Uterine smooth muscle cell (primary cell): ENCODE data around the gene ADAMTS13. TPM values are rescaled to one million over a fixed set of nuclear protein-coding genes. Genes with fewer than 3 reads are reported as not detected.

Experiments used
- total RNA-seq: library from RNA; depleted of rRNA; stranded (reverse); fragments of >200 nt; gene quantifications from 2 replicates; pipeline ENCODE4 v1.2.3, GENCODE V29; 2014

The ADAMTS13 gene
- 0.77 and 2.7 TPM in 2 replicates for total RNA-seq

DNA sequence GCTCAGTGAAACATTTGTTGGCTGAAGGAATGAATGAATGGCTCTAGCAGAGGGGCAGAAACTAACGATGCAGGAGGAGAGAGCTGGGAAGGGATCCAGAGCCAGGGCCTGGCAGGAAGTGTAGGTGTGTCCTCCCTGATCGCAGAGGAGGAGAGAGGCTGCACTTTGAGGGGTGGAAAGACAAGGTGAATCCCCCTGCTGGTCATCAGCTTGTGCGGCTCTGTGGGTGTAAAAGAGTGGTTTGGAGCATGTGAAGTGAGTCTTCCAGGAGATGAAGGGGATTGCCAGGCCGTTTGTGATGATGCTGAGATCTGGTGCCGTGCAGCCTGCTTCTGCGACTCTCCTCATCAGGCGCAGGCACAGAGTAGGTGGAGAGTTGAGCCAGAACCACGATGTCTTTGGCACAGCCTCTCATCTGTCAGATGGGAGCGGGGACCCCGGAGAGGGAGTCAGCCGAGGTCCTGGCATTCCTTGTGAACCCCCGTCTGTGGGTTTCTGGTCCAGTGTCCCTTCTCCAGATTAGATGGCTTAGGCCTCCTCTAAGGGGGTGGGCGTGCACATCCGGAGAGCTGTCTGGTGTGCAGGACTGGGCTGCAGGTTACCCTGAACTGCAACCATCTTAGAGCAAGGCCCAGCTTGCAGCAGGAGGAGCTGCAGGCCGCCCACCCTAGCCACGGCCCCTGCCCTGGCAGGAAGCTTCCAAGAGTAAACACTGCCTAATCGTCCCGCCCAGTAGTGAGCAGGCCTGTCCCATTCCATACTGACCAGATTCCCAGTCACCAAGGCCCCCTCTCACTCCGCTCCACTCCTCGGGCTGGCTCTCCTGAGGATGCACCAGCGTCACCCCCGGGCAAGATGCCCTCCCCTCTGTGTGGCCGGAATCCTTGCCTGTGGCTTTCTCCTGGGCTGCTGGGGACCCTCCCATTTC lies at the start of gene ADAMTS13:
ADAMTS13 (plus strand) TSS at position 753 of the 928 bp plus-strand sequence; CDS start at position 830, 77 bp downstream.

DNA sequence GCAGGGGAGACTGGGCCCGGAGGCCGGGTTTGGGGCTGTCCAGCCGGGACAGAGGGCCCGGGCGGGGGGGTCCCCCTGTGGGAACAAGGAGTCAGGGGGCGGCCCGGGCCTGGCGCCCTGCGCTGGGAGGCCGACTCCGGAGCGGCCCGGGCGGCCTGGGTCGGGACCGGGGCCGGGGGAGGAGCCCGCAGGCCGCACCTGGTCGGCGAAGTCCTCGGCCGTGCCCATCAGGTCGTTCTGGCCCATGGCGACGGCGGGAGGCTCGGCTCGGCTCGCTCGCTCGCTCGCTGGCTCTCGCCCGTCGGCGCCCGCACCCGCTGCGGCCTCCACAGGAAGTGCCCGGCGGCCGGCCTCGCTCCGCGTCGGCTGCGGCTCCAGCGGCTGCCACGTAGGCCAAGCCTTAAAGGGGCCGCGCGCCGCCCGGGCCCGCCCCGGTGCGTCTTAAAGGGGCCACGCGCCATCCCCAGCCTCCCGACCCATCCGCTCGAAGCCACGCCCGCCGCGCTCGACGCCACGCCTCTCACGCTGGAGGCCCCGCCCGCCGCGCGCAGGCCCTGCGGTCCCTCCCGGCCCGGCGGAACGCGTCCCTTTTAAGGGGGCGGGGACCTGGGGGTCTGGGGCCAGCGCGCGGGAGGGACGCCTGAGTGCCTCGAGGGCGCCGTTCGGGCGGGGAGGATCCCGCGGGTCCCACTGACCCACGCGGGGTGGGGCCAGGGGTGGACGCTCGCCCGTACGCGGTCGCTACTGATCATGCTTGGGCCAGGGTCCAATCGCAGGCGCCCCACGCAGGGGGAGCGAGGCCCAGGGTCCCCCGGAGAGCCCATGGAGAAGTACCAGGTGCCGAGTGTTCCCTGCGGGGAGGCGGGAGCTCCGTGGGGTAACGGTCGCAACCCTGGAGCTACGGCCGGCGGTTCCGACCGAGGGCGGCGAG lies 46.2 kb upstream of the ADAMTS13 start, which contains the start of the genes STKLD1 and SURF4:
STKLD1 (plus strand) TSS at position 643 of the 931 bp plus-strand sequence; CDS start at position 751, 108 bp downstream.
SURF4 (minus strand) TSS at position 337 of the 931 bp plus-strand sequence; CDS start at position 246, 91 bp downstream.

DNA sequence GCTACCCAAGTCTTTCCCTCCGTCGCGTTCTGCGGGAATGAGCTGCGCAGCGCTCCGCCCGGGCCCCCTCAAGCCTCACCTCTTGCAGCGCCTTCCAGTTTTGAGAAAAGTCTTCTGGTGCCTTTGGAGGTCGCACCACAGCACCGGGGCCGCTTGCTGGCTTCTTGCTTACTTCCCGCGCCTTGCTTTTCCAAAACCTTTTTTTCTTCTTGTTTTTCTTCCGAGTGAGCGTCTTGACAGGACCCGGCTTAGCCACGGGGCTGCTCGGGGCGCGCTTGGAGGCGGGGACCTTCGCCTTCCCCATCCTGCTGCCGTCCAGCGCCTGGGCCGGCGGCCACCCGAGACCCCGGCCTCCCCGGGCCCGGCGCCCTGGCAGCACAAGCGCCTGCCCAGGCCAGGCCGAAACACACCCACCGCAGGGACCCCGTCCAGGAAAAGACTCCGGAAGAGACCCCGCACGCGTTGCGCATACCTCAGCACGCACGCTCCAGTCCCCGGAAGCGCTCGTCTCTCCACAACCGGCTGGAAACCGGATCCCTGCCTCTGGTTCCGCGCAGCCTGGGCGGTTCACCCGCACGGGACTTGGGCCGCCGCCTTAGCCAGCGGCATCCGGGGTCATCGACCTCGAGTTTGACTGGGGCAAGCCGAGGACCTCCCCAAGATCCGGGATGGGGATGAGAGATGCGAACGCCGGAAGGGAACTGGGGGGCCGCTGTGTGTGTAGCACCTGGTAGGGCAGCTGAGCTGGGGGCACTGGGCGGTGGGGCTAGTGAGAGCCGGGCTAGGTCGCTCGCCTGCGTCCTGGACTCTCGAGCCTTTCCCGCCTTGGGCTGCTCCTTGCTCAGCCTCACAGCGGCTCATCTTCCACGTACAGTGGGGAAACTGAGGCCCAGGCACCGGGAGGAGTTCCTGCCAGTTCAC lies 4.4 kb upstream of the ADAMTS13 start, which contains the start of gene REXO4:
REXO4 (minus strand) TSS at position 470 of the 921 bp plus-strand sequence; CDS start at position 304, 166 bp downstream.

DNA sequence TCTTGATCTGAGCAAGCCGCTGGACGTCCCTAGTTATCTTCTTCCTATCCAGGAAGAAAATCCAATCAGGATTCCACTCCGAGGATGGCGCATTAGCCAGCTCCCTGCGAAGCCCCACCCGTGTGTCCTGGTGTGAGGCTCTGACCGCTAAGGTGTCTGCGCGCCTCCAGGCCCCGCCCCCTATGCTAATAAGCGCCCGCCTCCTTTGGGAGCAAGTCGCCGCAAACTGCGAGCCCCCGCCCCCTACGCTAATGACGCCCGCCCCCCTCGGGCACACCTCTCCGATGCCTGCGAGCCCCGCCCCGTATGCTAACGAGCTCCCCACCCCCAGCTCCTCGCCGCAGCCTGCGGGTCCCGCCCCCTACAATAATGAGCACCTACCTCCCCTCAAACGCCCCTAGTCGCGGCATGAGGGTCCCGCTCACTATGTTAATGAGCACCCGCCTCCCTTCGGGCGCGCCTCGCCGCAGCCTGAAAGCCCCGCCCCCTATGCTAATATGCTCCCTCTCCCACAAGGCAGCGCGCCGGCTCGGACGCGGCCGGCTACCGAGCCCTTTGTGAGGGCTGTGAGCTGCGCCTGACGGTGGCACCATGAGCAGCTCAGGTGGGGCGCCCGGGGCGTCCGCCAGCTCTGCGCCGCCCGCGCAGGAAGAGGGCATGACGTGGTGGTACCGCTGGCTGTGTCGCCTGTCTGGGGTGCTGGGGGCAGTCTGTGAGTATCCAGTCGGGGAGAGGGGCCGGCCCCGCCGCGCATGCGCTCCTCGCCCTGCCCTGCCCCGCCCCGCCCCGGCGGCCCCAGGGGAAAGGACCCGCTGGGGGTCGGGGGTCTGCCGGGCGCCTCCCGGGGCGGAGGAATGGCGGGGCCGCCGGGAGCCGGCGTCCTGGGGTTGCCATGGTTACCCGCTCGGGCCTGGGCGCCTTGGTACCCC lies 37.6 kb downstream of the ADAMTS13 start, which contains the start of gene CACFD1:
CACFD1 (plus strand) TSS at position 503 of the 929 bp plus-strand sequence; CDS start at position 592, 89 bp downstream.

DNA sequence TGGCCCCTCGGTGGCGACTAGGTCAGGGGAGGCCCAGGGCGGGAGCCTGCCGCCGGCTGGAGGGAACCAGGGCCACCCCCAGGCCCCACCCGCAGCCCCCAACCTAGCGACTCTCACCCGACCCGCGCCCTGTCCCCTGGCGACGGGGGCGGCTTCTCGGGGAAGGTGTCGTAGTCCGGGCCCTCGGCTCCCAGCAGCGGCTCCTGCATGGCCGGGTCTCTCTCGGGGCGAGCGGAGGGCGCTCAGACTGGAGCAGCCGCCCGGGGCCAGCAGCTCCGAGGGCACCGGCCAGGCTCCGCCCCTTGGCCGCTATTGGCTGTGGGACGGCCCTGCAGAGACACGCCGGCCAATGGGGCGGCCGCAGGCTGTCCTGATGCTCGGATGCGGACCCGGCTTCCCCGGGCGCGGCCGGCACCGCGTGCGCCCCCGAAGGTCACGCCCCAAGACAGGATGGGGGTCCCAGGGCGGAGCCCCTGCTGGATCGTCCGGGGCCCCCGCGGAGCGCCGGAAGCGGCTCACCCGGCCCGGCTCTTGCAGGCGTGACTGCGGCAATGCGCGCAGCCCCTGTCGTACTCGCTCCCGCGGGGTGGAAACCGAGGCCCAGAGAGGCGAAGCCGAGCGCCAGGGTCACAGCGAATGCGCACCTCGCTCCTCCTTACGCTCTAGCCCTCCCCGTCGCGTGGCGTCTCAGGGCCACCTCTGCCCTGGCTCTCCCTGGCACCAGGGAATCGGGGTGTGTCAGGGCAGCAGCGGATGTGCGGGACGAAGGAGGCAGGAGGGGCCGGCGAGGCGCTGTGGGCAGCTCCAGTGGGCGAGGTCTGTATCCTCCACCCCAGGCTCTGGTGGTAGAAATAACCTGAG lies 56.9 kb downstream of the ADAMTS13 start, which contains the start of gene SLC2A6:
SLC2A6 (minus strand) TSS at position 249 of the 861 bp plus-strand sequence; CDS start at position 209, 40 bp downstream.

Other genes with a start within 250 kb of the ADAMTS13 start
- gene OBP2B, start 213.1 kb upstream of the ADAMTS13 start, total RNA-seq = not detected in 2 replicates
- under 0.01 TPM in 1 of 2 replicates, not detected in the other for gene ABO, start 147.2 kb upstream of the ADAMTS13 start, total RNA-seq
- 12.3 and 13.5 TPM in 2 replicates for gene SURF6, start 86.2 kb upstream of the ADAMTS13 start, total RNA-seq
- gene MED22, start 74.2 kb upstream of the ADAMTS13 start, total RNA-seq = 21.7 and 22.0 TPM in 2 replicates
- 2,205 and 2,513 TPM in 2 replicates for gene RPL7A, start 74.1 kb upstream of the ADAMTS13 start, total RNA-seq
- 21.5 and 25.6 TPM in 2 replicates for gene SURF1, start 65.9 kb upstream of the ADAMTS13 start, total RNA-seq
- 9.2 and 19.3 TPM in 2 replicates for gene SURF2, start 65.8 kb upstream of the ADAMTS13 start, total RNA-seq
- 547 and 670 TPM in 2 replicates for gene SURF4, start 46.3 kb upstream of the ADAMTS13 start, total RNA-seq
- gene STKLD1, start 46.0 kb upstream of the ADAMTS13 start, total RNA-seq = 0.77 and 1.1 TPM in 2 replicates
- gene REXO4, start 4.4 kb upstream of the ADAMTS13 start, total RNA-seq = 15.9 and 17.6 TPM in 2 replicates
- gene CACFD1, start 37.6 kb downstream of the ADAMTS13 start, total RNA-seq = 4.0 and 9.4 TPM in 2 replicates
- gene SLC2A6, start 56.7 kb downstream of the ADAMTS13 start, total RNA-seq = 16.2 and 17.4 TPM in 2 replicates
- not detected in 2 replicates for gene MYMK, start 102.6 kb downstream of the ADAMTS13 start, total RNA-seq
- gene ADAMTSL2, start 112.3 kb downstream of the ADAMTS13 start, total RNA-seq = not detected in 2 replicates
- gene FAM163B, start 187.0 kb downstream of the ADAMTS13 start, total RNA-seq = not detected in 2 replicates
- gene DBH, start 214.0 kb downstream of the ADAMTS13 start, total RNA-seq = not detected in 2 replicates